ENCODE data around the gene MT1B. TPM values are rescaled to one million over a fixed set of nuclear protein-coding genes. Genes with fewer than 3 reads are reported as not detected.
"Not testable (repeated sequence)": the region's sequence is repeated elsewhere in the genome, so short reads cannot be mapped to it uniquely, and the experiment has no call there.

MT1B gene
- total RNA-seq, 1 donor from 2014 or later, result not detected

DNA sequence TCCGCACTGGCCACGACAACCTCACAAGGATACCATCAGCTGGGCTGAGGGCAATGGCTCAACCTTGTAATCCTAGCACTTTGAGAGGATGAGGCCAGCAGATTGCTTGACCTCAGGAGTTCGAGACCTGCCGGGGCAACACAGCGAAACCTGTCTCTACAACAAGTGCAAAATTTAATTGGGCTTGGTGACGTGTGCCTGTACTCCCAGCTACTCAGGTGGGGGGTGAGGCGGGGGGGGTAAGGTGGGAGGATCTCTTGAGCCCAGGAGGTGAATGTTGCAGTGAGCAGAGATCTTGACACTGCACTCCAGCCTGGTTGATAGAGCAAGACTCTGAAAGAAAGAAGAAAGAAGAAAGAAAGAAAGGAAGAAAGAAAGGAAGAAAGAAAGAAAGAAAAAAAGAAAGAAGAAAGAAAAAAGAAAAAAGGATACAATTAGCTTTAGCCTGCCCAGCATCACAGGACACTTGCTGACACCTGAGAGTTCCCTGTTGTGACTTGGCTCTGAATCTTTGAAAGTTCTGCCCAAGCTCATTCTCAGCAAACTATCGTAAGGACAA, 31.3 kb upstream of the MT1B start:
- no peak for DNase-seq

DNA sequence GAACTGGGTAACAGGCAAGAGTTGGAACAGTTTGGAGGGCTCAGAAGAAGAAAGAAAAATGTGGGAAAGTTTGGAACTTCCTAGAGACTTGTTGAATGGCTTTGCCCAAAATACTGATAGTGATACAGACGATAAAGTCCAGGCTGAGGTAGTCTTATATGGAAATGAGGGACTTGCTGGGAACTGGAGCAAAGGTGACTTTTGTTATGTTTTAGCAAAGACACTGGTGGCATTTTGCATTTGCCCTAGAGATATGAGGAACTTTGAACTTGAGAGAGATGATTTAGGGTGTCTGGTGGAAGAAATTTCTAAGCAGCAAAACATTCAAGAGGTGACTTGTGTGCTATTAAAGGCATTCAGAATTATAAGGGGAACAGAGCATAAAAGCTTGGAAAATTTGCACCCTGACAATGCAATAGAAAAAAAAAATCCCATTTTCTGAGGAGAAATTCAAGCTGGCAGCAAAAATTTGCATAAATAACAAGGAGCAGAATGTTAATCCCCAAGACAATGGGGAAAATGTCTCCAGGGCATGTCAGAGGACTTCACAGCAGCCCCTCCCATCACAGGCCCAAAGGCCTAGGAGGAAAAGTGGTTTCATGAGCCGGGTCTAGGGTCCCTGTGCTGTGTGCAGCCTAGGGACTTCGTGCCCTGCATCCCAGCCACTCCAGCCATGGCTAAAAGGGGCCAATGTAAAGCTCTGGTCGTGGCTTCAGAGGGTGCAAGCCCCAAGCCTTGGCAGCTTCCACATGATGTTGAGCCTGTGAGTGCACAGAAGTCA, 29.8 kb upstream of the MT1B start:
- not testable (repeated sequence) for DNase-seq

DNA sequence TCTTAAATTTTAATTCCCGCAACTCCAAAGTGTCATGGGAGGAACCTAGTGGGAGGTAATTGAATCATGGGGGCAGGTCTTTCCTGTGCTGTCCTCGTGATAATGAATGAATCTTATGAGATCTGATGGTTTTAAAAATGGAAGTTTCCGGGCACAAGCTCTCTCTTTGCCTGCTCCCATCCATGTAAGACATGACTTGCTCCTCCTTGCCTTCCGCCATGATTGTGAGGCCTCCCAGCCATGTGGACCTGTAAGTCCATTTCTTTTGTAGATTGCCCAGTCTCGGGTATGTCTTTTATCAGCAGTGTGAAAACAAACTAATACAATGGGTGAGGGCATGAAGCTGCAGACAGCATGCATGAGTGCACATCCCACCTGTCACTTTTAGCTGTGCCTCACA, 28.5 kb upstream of the MT1B start:
- not testable (repeated sequence) for DNase-seq

DNA sequence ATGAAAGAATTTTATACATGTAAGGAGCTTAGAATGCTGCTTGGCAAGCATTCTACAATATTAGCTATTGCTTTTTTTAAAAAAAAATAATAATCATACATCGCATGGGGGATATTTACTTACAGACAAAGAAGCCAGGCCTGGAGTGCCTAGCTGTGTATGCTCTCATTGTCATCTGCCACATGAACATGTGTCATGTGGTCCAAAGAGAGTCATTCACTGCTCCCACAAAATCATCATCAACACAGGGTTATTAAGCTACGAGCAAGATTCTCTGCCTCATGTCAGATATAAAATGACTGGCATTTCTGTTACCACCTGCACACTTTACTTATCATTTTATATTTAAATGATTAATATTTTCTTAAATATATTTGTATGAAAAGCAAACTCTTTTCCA, 28.0 kb upstream of the MT1B start:
- no peak for DNase-seq

DNA sequence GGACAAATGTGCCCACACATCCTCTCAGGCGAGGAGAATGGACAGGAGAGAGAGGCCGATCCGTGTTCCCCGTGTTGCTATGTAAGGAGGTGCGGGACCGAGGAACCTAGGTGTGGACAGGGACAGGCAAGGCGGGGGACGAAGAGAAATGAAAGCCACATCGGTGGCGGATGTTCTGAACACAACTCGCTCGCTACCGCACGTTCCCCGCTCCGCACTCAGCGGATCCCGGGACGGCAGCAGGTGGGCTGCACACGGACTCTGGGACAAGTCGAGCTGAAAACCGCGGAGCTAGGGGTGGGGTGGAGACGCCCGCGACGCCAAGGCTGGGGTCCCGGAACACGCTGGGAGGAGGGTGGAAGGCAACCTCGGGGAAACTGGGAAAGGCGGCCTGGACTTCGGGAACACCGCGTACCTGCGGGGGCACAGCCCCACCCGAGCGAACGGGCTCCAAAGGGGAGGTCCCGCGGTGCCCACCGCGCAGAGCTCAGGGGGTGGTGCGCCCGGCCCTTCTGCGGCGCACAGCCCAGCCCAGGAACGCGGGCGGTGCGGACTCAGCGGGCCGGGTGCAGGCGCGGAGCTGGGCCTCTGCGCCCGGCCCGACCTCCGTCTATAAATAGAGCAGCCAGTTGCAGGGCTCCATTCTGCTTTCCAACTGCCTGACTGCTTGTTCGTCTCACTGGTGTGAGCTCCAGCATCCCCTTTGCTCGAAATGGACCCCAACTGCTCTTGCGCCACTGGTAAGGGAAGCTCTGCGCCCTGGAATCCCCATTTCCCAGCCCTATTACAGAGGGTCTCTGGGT, 26.3 kb upstream of the MT1B start, which contains the start of gene MT1E:
Gene MT1E (plus strand): TSS at position 642 of the 803 bp plus-strand sequence. CDS start 71 bp downstream, at position 713.
- DNase-seq, result peak; percentile 78

DNA sequence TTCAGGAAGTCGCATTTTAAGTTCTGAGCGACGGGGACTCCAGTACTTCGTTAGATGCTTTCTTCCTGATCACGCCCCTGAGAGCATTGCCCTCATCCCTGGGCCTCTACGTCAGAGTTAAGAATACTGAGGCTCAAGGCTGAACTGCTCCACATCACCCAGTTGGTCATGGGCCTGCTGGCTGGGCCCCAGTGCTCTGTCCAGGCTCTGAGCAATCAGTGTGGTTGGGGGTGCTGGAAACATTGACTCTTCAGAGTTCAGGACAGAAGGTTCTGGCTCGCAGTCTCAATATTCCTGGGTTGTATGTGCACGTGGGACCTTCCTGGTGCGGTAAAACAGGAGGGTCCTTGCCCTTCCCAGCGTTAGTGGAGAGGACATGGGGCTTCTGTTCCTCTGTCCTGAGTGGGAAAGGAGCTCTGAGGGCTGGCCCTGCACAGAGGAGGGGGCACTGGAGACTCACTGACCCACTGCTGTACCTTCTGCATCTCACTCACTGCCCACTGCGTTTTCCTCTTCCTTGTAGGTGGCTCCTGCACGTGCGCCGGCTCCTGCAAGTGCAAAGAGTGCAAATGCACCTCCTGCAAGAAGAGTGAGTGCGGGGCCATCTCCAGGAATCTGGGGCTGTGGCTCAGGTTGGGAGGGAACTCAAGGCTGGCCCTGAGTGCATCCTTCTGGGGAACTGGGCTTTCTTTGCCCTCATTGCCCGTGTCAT, 25.6 kb upstream of the MT1B start:
- no peak for DNase-seq

DNA sequence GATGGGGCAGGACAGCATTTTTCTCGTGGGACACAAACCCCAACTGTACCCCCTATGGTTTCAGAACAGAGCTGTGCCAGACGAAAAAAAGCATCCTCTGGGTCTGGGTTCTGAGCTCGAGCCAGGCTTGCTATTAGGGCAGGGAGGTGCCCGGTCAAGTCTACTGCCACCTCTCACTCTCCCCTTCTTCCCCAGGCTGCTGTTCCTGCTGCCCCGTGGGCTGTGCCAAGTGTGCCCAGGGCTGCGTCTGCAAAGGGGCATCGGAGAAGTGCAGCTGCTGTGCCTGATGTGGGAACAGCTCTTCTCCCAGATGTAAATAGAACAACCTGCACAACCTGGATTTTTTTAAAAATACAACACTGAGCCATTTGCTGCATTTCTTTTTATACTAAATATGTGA, 25.0 kb upstream of the MT1B start:
- DNase-seq, result no peak

DNA sequence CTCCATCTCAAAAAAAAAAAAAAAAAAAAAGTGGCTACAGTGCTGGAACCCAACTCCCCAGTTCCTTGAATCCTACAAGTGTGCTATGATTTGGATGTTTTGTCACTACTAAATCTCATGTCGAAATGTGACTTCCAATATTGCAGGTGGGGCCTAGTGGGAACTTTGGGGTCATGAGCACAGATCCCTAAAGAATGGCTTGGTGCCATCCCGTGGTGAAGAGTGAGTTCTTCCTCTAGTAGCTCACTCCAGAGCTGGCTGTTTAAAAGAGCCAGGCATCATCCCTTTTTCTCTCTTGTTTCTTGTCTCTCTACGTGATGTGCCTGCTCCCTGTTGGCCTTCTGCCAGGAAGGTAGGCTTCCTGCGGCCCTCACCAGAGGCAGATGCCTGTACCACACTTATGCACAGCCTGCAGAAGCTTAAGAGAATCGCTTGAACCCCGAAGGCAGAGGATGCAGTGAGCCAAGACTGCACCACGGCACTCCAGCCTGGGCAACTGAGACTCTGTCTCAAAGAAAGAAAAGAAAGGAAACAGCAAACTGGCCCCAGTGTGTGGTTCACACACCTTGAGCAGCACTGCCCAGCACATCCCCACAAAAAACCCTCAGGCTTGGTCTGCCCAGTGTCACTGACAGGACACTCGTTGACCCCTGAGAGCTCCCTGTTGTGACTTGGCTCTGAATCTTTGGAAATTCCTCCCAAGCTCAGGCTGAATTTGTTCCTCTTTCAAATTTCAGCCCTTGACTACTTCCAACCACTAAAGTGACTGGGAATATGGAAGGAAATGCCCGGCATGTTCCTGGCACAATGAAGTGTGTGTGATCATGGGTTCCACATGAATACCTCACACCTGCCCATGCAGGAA, 23.0 kb upstream of the MT1B start:
- no peak for DNase-seq

DNA sequence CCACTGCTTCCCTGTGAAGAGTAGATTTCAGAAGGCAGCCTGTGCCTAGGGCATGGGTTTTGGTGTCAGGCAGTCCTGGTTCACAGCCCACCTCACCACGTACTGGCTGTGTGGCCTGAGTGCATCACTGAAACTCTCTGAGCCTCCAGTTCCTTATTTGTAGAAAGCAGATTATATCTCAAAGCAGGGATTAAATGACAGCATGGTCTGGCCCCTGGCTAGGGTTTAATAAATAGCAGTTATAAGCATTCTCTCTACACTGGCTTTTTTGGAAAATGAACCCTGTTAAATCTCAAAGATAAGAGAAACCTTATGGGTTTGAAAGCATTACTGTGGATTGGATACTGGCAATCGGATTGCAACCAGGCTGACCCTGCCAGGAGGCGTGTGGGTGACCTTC, 22.2 kb upstream of the MT1B start:
- DNase-seq, result no peak

DNA sequence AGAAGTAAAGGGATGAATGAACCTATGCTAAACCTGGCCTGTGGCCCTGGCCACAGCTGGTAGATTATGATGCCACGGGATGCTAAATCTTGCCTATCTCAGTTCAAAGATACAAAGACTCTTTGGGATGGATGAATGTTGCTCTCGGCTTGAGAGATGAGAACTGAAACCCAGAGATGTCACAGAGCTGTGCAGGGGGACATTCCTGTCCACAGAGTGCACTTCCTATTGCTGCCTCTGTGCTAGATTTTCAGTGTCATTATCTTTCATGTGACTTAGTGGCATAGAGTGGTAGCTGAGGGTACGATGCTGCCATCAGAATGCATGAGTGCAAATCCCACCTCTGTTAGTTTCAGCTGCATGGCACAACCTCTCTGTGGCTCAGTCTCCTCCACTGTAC, 21.6 kb upstream of the MT1B start:
- no peak for DNase-seq

DNA sequence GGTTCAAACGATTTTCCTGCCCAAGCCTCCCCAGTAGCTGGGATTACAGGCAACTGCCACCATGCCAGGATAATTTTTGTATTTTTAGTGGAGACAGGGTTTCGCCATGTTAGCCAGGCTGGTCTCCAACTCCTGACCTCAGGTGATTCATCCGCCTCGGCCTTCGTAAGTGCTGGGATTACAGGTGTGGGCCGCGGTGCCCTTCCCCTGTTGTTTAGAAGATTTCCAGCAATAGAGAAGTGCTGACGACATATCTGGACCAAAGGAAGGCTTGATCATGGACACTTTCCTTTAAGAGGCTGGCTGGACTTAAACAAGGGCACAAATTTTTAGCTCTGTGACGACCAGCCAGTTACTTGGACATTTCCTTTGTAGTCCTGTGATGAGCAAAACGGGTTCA, 20.5 kb upstream of the MT1B start:
- no peak for DNase-seq

DNA sequence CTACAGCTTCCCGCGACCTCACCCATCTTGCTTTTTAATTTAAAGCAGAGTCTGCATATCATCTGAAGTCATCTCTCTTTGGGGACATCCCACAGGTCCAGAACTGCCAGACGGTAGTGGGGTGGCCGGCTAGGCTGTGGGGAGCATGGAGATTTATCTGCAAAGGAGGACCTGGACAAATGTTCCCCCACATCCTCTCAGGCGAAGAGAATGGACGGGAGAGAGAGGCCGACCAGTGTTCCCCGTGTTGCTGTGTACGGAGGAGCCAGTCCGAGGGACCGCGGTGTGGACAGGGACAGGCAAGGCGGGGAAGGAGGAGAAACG, 19.9 kb upstream of the MT1B start:
- no peak for DNase-seq

DNA sequence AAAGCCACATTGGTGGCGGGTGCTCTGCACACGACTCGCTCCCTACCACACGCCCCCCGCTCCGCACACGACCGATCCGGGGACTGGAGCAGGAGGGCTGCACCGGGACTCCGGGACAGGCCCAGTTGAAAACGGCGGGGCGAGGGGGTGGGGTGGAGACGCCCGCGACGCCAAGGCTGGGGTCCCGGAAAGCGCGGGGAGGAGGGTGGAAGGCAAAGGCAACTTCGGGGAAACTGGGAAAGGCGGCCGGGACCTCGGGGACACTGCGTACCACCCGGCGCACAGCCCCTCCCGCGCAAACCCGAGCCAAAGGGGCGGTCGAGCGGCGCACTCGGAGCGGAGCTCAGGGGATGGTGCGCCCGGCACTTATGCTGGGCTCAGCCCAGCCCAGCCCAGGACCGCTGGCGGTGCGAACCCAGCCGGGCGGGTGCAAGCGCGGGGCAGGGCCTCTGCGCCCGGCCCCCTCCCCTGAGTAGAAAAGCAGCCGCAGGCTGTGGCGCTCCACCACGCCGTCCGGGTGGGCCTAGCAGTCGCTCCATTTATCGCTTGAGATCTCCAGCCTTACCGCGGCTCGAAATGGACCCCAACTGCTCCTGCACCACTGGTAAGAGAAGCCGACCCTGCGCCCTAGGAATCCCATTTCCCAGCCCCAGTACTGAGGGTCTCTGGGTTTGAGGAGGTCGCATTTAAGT, 19.4 kb upstream of the MT1B start, which contains the start of gene MT1M:
Gene MT1M (plus strand): TSS at position 504 of the 692 bp plus-strand sequence. CDS start 73 bp downstream, at position 577.
- peak; percentile 36 for DNase-seq

DNA sequence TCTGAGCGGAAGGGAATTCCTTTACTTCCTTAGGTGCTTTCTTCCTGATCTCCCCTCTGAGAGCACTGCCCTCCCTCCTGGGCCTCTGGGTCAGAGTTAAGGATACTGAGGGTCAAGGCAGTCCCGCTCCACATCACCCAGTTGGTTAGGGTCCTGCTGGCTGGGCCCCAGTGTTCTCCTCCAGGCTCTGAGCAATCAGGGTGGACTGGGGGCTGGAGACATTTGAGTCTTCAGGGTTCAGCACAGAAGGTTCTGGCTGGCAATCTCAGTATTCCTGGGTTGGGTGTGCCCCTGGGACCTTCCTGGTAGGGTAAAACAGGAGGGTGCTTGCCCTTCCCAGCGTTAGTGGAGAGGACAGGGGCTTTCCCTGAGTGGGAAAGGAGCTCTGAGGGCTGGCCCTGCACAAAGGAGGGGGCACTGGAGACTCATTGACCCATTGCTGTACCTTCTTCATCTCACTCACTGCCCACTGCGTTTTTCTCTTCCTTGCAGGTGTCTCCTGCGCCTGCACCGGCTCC, 18.8 kb upstream of the MT1B start:
- DNase-seq, result no peak

DNA sequence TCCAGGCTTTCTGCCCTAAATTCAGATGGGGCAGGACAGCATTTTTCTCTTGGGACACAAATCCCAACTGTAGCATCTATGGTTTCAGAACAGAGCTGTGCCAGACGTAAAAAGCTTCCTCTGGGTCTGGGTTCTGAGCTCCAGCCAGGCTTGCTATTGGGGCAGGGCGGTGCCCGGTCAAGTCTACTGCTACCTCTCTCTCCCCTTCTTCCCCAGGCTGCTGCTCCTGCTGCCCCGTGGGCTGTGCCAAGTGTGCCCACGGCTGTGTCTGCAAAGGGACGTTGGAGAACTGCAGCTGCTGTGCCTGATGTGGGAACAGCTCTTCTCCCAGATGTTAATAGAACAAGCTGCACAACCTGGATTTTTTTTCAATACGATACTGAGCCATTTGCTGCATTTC, 18.2 kb upstream of the MT1B start:
- DNase-seq, result no peak

DNA sequence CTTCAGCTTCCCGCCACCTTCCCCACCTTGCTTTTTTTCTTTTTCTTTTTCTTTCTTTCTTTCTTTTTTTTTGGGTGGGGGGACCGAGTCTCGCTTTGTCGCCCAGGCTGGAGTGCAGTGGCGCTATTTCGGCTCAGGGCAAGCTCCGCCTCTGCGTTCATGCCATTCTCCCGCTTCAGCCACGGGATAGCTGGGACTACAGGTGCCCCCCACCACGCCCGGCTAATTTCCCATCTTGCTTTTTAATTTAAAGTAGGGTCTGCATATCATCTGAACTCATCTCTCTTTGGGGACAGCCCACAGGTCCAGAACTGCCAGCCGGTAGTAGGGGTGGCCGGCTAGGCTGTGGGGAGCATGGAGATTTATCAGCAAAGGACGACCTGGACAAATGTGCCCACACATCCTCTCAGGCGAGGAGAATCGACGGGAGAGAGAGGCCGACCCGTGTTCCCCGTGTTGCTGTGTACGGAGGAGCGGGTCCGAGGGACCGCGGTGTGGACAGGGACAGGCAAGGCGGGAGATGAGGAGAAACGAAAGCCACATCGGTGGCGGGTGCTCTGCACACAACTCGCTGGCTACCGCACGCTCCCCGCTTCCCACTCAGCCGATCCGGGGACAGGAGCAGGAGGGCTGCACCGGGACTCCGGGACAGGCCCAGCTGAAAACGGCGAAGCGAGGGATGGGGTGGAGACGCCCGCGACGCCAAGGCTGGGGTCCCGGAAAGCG, 16.8 kb upstream of the MT1B start:
- no peak for DNase-seq

DNA sequence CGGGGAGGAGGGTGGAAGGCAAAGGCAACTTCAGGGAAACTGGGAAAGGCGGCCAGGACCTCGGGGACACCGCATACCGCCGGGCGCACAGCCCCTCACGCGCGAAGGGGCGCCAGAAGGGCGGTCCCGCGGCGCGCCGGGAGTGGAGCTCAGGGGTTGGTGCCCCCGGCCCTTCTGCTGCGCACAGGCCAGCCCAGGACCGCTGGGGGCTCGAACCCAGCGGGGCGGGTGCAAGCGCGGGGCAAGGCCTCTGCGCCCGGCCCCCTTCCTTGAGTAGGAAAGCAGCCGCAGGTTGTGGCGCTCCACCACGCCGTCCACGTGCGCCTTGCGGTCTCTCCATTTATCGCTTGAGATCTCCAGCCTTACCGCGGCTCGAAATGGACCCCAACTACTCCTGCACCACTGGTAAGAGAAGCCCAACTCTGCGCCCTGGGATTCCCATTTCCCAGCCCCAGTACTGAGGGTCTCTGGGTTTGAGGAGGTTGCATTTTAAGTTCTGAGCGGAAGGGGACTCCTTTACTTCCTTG, 16.2 kb upstream of the MT1B start:
- DNase-seq, result no peak

DNA sequence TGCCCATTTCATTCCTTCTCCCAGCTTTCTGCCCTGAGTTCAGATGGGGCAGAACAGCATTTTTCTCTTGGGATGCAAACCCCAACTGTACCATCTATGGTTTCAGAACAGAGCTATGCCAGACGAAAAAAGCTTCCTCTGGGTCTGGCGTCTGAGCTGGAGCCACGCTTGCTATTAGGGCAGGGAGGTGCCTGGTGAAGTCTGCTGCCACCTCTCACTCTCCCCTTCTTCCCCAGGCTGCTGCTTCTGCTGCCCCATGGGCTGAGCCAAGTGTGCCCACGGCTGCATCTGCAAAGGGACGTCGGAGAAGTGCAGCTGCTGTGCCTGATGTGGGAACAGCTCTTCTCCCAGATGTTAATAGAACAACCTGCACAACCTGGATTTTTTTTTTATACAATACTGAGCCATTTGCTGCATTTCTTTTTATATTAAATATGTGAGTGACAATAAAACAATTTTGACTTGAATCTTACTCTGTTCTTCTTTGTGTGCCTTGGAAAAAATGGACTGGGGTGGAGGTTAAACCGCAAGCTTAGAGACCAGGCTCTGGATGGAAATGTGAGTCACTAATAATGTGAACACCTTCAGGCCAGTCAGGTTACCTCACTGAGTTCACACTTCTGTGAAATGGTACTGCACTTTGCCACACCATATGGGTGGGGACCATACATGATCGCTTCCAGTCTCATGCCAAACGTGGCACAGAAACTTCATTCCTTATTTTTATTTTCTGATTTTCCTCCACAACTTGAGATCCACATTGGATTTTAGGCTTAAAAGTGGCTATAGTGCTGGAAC, 14.9 kb upstream of the MT1B start:
- DNase-seq, result no peak

Measured in tongue (tissue), 2 donors.